Karpas-422 (cell line): ENCODE data around the gene DUSP23. TPM values are rescaled to one million over a fixed set of nuclear protein-coding genes. Genes with fewer than 3 reads are reported as not detected.

Source experiments
- total RNA-seq: library from RNA; depleted of rRNA; stranded (reverse); fragments of >200 nt; shearing (Covaris generic); gene quantifications from 2 replicates; pipeline ENCODE4 v1.2.3, GENCODE V29; 2014; ENCODE audit warnings: low replicate concordance; rRNA removed

DUSP23 gene
- total RNA-seq, 1 experiment from 2014 or later, result not detected

Other genes starting within 250 kb of the DUSP23 start
- not detected in 2 replicates for gene OR10J5, start 245.0 kb upstream of the DUSP23 start, total RNA-seq
- not detected in 2 replicates for gene APCS, start 193.1 kb upstream of the DUSP23 start, total RNA-seq
- gene CRP, start 66.4 kb upstream of the DUSP23 start, total RNA-seq, result not detected in 2 replicates
- gene FCRL6, start 21.4 kb downstream of the DUSP23 start, total RNA-seq, result not detected in 2 replicates
- not detected in 2 replicates for gene SLAMF8, start 45.9 kb downstream of the DUSP23 start, total RNA-seq
- not detected in 2 replicates for gene VSIG8, start 81.7 kb downstream of the DUSP23 start, total RNA-seq
- gene CFAP45, start 119.2 kb downstream of the DUSP23 start, total RNA-seq, result 1.2 TPM in 1 of 2 replicates, not detected in the other
- 141 and 188 TPM in 2 replicates for gene TAGLN2, start 144.5 kb downstream of the DUSP23 start, total RNA-seq
- gene IGSF9, start 164.7 kb downstream of the DUSP23 start, total RNA-seq, result not detected in 2 replicates
- not detected in 2 replicates for gene SLAMF9, start 173.3 kb downstream of the DUSP23 start, total RNA-seq